GM18519 (cell line): ENCODE results near the gene SIGLEC10.

Source experiments
- ATAC-seq: cut with Tn5 transposase; IDR thresholded peaks from one replicate; pipeline ENCODE4 v1.9.1; 2021; ENCODE audit warnings: mild to moderate bottlenecking, moderate library complexity; ENCODE audit not compliant: unreplicated experiment, low FRiP score

Gene SIGLEC10

GRCh38 chr19:51367565-51368365, 49.7 kb downstream of the SIGLEC10 start:
- ATAC-seq = peak; percentile 37

GRCh38 chr19:51367255-51367564, 50.2 kb downstream of the SIGLEC10 start:
- no peak for ATAC-seq

GRCh38 chr19:51366389-51367254, 50.8 kb downstream of the SIGLEC10 start:
- ATAC-seq = peak; percentile 40

GRCh38 chr19:51365965-51366388, 51.5 kb downstream of the SIGLEC10 start, which contains the start of gene ETFB:
TSS of gene ETFB (minus strand) at chr19:51366388. CDS start at chr19:51366326, 62 bp downstream.
- no peak for ATAC-seq

- ATAC-seq = no peak
These were observed 52.1 kb downstream of the SIGLEC10 start for GRCh38 chr19:51365211-51365964.

- ATAC-seq = no peak
These were observed 53.0 kb downstream of the SIGLEC10 start for GRCh38 chr19:51364200-51365106.

- ATAC-seq = no peak
These were observed 56.2 kb downstream of the SIGLEC10 start for GRCh38 chr19:51361239-51361638.
